ENCODE data around the gene COQ8B.
"Not testable (repeated sequence)": the region's sequence is repeated elsewhere in the genome, so short reads cannot be mapped to it uniquely, and the experiment has no call there.

GRCh38 chr19:40732304-40732703, 15.6 kb upstream of the COQ8B start:
- TF ChIP-seq CTCF, POLR2A (IDR thresholded peaks at IDR 0.05): not testable (repeated sequence)
